Pancreas (tissue), 10 donors: Measurements from ENCODE around the gene SKIC2. TPM values are rescaled to one million over a fixed set of nuclear protein-coding genes. Genes with fewer than 3 reads are reported as not detected.

Experiments
- ATAC-seq, 4 donors: fragments of 200-7000 bp; cut with Tn5 transposase; one replicate each; pipeline versions ENCODE4 v1.8.0 to v1.9.1; 2020; ENCODE audit warnings: mild to moderate bottlenecking in 4 of 4, moderate library complexity in 4 of 4
- DNase-seq, 6 donors: peaks; one replicate each; pipeline ENCODE4 v3.0.0-alpha.2; 2020
- FAIRE-seq: peaks from 2 replicates; lab custom pipeline; 2012; peaks lifted over from hg19 to GRCh38; lab: Jason Lieb, UNC
- H3K27ac ChIP-seq, 4 donors: fragments of 200-600 bp; sonication (generic); 1 replicate in 3 of 4; 2 replicates in 1 of 4; pipeline versions ENCODE4 v1.5.0 to v1.8.0; 2020
- H3K27me3 ChIP-seq, 4 donors: fragments of 200-600 bp; one replicate each; pipeline ENCODE4 v1.8.0; 2021
- H3K36me3 ChIP-seq, 3 donors: fragments of 200-600 bp; sonication (generic) in 1 of 3; one replicate each; pipeline versions ENCODE4 v1.5.0 to v1.8.0; 2020 to 2021
- H3K4me1 ChIP-seq, 3 donors: fragments of 200-600 bp; one replicate each; pipeline ENCODE4 v1.8.0; 2021
- H3K4me3 ChIP-seq, 4 donors: fragments of 200-600 bp; sonication (generic) in 2 of 4; one replicate each; pipeline versions ENCODE4 v1.5.0 to v1.8.0; 2020 to 2021
- H3K9me3 ChIP-seq, 4 donors: fragments of 200-600 bp; one replicate each; pipeline ENCODE4 v1.8.0; 2021
- WGBS, 2 donors: extraction: QIAGEN DNeasy Blood & Tissue Kit; methylation state at CpG; one replicate each; pipeline ENCODE4 v1.1.7; 2013; 5-methylcytosine and 5-hydroxymethylcytosine counted together
- intact Hi-C, 3 donors: fragments of 100-400 bp; cut with DNase I; formaldehyde crosslinking; loops; one replicate each; pipeline versions ENCODE4 v1.11.1 to v1.14.2; 2022
- polyA plus RNA-seq, 2 donors: library from polyadenylated mRNA; stranded (reverse); fragments of 200-250 nt; gene quantifications; one replicate each; pipeline ENCODE4 v1.2.3, GENCODE V29; 2013
- total RNA-seq, 6 donors: library from RNA; stranded (reverse); fragmentation: NEBNext Ultra II Directional in 4 of 6; extraction: Animal tissue kit (Norgen Biotek cat#: 25700) in 4 of 6; gene quantifications; one replicate each; pipeline versions ENCODE4 v1.2.1 to v1.2.4, GENCODE V29; 2021 to 2023
- TF ChIP-seq, protein P1 (sequence below), 4 donors: fragments of 200-600 bp; sonication (generic) in 3 of 4; IDR thresholded peaks; one replicate each; pipeline versions ENCODE4 v1.5.0 to v1.8.0; 2021; ENCODE audit warnings: antibody characterized with exemption in 4 of 4
- donor health status: healthy with polysubstance abuse.
- donor health status: DM: no; HTN: no; CAD: no; lungs with moderate emphysema.
- donor health status: DM: no; HTN: no; CAD: no.
- donor health status: control.
- donor health status: control.
- donor health status: Bipolar disorder and iron deficiency.
- donor health status: DM: yes; HTN: yes; CAD: no.
- donor health status: DM: no; HTN: no; CAD: no.
- donor health status: DM: no; HTN: no; CAD: no.
- donor health status: DM: yes; HTN: yes; CAD: no.

Gene SKIC2
- total and polyA plus RNA-seq, 8 donors, result 21.4 to 163 (median 30.3) TPM

DNA sequence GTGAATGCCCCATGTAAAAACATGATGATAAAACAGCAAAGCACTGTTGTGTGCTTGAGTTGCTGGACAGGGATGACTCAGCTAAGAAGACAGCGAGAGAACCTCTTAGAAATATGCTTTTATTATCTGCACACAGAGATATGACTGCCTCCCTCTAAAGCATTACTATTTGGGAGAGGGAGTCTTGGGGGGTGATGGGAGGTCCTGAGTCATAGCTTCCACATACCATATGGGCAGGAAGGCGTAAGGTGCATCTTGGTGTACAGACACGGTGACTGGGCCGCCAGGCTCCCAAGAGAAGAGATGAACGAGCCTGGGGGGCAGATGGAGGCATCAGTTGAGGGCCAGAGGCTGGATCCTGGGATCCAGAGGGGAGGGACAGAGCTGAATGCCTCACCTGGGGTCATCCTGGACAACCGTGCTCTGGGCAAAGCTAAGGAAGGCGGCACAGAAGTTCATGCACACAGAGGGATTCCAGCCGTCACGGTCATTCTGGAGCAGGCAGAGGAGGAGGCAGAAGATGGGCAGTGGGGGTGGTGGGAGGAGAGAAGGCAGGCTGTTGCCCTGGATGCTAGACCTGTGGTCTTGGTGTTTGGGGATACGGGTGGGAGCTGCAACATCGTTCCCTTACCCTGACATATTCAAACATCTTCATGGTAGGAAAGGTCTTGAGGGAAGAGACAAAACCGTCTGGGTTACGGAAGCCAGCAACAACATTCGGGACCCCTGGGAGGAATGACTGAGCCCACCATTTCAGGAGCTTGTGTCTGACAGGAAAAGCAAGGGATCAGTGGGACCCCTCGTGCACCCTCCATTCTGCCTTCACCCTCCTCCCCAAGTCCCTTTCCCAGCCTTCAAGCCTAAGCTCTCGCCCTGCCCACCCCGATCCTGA is 11.0 kb downstream of the SKIC2 start:
- TF ChIP-seq, protein P1, sequence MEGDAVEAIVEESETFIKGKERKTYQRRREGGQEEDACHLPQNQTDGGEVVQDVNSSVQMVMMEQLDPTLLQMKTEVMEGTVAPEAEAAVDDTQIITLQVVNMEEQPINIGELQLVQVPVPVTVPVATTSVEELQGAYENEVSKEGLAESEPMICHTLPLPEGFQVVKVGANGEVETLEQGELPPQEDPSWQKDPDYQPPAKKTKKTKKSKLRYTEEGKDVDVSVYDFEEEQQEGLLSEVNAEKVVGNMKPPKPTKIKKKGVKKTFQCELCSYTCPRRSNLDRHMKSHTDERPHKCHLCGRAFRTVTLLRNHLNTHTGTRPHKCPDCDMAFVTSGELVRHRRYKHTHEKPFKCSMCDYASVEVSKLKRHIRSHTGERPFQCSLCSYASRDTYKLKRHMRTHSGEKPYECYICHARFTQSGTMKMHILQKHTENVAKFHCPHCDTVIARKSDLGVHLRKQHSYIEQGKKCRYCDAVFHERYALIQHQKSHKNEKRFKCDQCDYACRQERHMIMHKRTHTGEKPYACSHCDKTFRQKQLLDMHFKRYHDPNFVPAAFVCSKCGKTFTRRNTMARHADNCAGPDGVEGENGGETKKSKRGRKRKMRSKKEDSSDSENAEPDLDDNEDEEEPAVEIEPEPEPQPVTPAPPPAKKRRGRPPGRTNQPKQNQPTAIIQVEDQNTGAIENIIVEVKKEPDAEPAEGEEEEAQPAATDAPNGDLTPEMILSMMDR (IDR thresholded peaks at IDR 0.05), result no peak
- 62 to 73% methylated on average over 17 of the region's 17 CpGs for WGBS, 2 donors
- H3K4me1 ChIP-seq, result peaks cover 0 to 9% (median 5%) of the 10 kb centered on the region in 3 donors
- H3K9me3 ChIP-seq, result no peaks in the 10 kb centered on the region
- H3K4me3 ChIP-seq, result peak overlapping the region in 2 of 4 donors; percentile 87 to 89
- no peak for DNase-seq
- FAIRE-seq, result no peak
- intact Hi-C loops, result no loop called here
- peaks cover 0 to 25% (median 7%) of the 10 kb centered on the region in 3 donors for H3K36me3 ChIP-seq
- H3K27ac ChIP-seq, result peak overlapping the region in 2 of 4 donors; percentile 94 to 97
- no peak for ATAC-seq
- H3K27me3 ChIP-seq, result no peaks in the 10 kb centered on the region

DNA sequence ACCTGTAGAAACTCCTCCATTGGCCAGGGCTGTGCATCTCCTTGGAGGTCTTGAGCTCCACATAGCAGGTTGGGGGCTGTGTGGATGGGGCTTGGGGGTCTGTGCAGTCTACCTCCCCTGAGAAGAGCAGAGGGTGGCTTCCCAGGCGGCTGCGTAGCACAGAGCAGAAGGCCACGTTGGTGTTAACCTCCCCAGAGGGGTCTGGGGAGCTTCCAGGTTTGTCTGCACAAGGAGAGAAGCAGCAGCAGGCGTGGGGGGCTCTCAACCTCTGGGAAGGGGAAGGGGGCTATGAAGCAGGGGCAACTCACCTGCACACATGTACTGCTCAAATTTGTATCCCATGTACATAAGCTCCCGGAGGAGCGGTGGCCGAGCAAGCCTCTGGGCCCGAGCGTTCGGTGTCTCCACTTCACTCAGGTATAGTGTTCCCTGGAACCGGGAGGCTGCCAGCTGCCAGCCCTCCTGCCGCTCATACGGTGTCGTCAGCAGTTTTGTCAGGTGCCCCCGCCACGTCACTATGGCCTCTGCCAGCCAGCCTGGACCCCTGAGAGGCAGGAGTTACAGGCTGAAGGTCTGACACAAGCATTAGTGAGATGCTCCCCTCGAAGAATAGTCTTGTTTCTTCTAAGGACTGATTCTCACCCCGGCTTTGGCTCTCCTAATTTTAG is 11.8 kb downstream of the SKIC2 start:
- Histone ChIP-seq H3K4me3 (peak overlapping the region in 3 of 4 donors; percentile 66 to 89 (median 87)), H3K27me3 (no peaks in the 10 kb centered on the region), H3K4me1 (peaks cover 0 to 9% (median 5%) of the 10 kb centered on the region in 3 donors), H3K27ac (peak overlapping the region; percentile 86 to 97 (median 96)), H3K36me3 (peaks cover 0 to 19% (median 3%) of the 10 kb centered on the region in 3 donors), H3K9me3 (no peaks in the 10 kb centered on the region)
- intact Hi-C loops, result no loop called here
- ATAC-seq (peak; percentile 5 to 26 (median 19)), FAIRE-seq (no peak), DNase-seq (peak in 5 of 6 donors; percentile 58 to 86 (median 64))
- WGBS, 2 donors, result 29 to 37% methylated on average over 18 of the region's 18 CpGs
- TF ChIP-seq, protein P1 (IDR thresholded peaks at IDR 0.05), result no peak

DNA sequence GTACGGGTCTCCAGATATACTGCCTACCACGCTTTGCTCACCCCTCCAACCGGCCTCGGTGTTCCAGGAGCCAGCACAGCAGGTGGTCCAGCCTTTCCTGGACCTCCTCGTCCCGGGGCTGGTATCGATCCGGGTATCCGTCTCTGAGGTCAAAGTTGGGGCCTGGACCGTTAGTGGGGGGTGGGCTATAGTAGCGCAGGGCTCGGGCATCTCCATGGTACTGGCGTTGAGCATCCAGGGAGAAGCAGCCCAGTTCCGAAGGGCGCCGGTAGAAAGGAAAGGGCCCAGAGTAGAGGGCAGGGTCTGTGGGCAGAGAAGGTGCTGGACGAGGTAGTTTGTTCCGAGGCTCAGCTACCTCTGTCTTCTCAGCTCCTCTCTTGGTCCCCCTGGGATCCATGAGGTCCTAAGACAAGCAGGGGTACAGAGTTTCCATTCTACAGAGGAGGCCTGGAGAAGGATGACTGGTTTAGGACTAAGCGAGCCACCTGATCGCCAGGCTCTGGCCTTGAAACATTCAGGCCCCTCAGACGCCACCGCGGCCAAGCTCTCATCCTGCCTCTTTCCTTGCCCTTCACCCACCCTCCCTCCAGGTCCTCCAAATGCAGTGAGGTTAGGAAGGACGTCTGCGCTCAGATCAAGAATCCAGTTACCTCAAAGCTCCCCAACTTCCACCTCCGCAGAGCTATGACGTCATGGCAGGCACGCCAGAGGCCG is 12.5 kb downstream of the SKIC2 start:
- H3K27ac ChIP-seq, result peak overlapping the region; percentile 86 to 97 (median 96)
- FAIRE-seq, result no peak
- TF ChIP-seq, protein P1 (IDR thresholded peaks at IDR 0.05), result no peak
- intact Hi-C loops, result no loop called here
- H3K9me3 ChIP-seq, result no peaks in the 10 kb centered on the region
- ATAC-seq, result peak; percentile 4 to 37 (median 10)
- 11 to 13% methylated on average over 29 of the region's 29 CpGs for WGBS, 2 donors
- H3K4me1 ChIP-seq, result peaks cover 0 to 9% (median 5%) of the 10 kb centered on the region in 3 donors
- peaks cover 0 to 17% (median 0%) of the 10 kb centered on the region in 3 donors for H3K36me3 ChIP-seq
- peak in 3 of 6 donors; percentile 23 to 75 (median 49) for DNase-seq
- peak overlapping the region; percentile 66 to 89 (median 84) for H3K4me3 ChIP-seq
- H3K27me3 ChIP-seq, result no peaks in the 10 kb centered on the region

DNA sequence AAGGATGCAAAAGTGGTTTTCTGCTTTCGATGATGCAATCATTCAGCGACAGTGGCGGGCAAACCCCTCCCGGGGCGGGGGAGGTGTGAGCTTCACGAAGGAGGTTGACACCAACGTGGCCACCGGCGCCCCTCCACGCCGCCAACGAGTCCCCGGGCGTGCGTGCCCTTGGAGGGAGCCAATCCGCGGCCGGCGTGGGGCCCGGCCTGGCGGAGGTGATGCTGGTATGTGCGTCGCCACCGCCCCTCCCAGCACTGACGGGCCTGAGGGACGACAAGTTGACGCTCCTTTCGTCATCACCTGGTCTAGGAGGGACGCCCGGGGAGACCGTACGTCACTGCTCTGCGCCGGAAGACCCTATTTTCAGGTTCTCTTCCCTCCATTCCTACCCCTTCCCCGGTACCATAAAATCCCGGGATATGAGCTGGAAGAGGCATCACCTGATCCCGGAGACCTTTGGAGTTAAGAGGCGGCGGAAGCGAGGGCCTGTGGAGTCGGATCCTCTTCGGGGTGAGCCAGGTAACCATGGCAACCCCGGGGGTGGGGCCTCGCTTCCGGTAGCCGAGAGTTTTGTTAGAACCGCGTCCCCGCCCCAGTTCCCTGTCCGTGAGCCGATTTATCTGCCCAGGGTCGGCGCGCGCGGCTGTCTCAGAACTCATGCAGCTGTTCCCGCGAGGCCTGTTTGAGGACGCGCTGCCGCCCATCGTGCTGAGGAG is 13.2 kb downstream of the SKIC2 start, which contains the start of gene DXO:
Gene DXO (minus strand): TSS at position 146 of the 716 bp plus-strand sequence. CDS start 463 bp downstream, outside the sequence.
- 0% methylated on average over 62 of the region's 62 CpGs for WGBS, 2 donors
- ATAC-seq (peak; percentile 91 to 96 (median 92)), FAIRE-seq (no peak)

More for the DNA sequence above, 13.2 kb downstream of the SKIC2 start, which contains the start of gene DXO:
- H3K36me3 ChIP-seq, result peaks cover 0 to 12% (median 0%) of the 10 kb centered on the region in 3 donors
- H3K4me1 ChIP-seq, result peaks cover 0 to 9% (median 5%) of the 10 kb centered on the region in 3 donors
- peak within 1 kb of the TSS; percentile 66 to 89 (median 84) for H3K4me3 ChIP-seq
- H3K9me3 ChIP-seq, result no peaks in the 10 kb centered on the region
- TF ChIP-seq, protein P1 (IDR thresholded peaks at IDR 0.05), result no peak
- H3K27ac ChIP-seq, result peak within 1 kb of the TSS; percentile 86 to 97 (median 96)
- DNase-seq, result peak; percentile 90 to 96 (median 94)
- intact Hi-C loops, result no loop called here
- H3K27me3 ChIP-seq, result no peaks in the 10 kb centered on the region
